HepG2 (cell line): ENCODE measurements around the gene OSGIN1. TPM values are rescaled to one million over a fixed set of nuclear protein-coding genes. Genes with fewer than 3 reads are reported as not detected.

Experiments used
- ERF ChIP-seq: IDR thresholded peaks from 2 replicates; pipeline ENCODE4 v1.6.1; 2018; ENCODE audit warnings: missing biosample characterization, missing genetic modification reagents
- KAT2B ChIP-seq: fragments of 150-350 bp; IDR thresholded peaks from 2 replicates; pipeline ENCODE4 v1.6.1; 2014; ENCODE audit warnings: low read depth, low read length, borderline replicate concordance
- MTF2 ChIP-seq: sonication (generic); formaldehyde crosslinking; IDR thresholded peaks from 2 replicates; pipeline ENCODE4 v1.5.0; 2020; ENCODE audit warnings: missing genetic modification reagents, borderline replicate concordance
- NFE2L2 ChIP-seq: fragments of 150-350 bp; IDR thresholded peaks from 2 replicates; pipeline ENCODE4 v1.6.1; 2014; ENCODE audit warnings: low read length
- NR2F2 ChIP-seq: IDR thresholded peaks from 2 replicates; pipeline ENCODE4 v1.6.1; 2012; ENCODE audit warnings: low read depth, inconsistent platforms, borderline replicate concordance
- PCBP1 ChIP-seq: fragments of 200-400 bp; formaldehyde crosslinking; IDR thresholded peaks from 2 replicates; pipeline ENCODE4 v1.6.1; 2017; ENCODE audit warnings: mild to moderate bottlenecking, low read depth, low read length, borderline replicate concordance
- POGZ ChIP-seq: sonication (generic); formaldehyde crosslinking; IDR thresholded peaks from 2 replicates; pipeline ENCODE4 v1.4.0; 2020; ENCODE audit warnings: mild to moderate bottlenecking, missing genetic modification reagents
- RARA ChIP-seq: IDR thresholded peaks from 2 replicates; pipeline ENCODE4 v1.6.1; 2016; ENCODE audit warnings: missing genetic modification reagents, missing compliant biosample characterization
- SAP130 ChIP-seq: IDR thresholded peaks from 2 replicates; pipeline ENCODE4 v1.6.1; 2016; ENCODE audit warnings: low read depth
- SOX6 ChIP-seq, 2 experiments: fragments of 450-650 bp in 1 of 2; sonication (generic) in 1 of 2; formaldehyde crosslinking in 1 of 2; IDR thresholded peaks; 2 replicates each; pipeline versions ENCODE4 v1.4.0 to v1.6.1; 2017 to 2020; ENCODE audit warnings: antibody characterized with exemption in 1 of 2, mild to moderate bottlenecking in 1 of 2, missing genetic modification reagents in 1 of 2
- SRY ChIP-seq: sonication (generic); formaldehyde crosslinking; IDR thresholded peaks from 2 replicates; pipeline ENCODE4 v1.8.0; 2022; ENCODE audit warnings: mild to moderate bottlenecking, missing genetic modification reagents
- TFAP4 ChIP-seq: sonication (generic); IDR thresholded peaks from 2 replicates; pipeline ENCODE4 v1.6.1; 2016; ENCODE audit warnings: low read depth, borderline replicate concordance
- ZKSCAN8 ChIP-seq: IDR thresholded peaks from 2 replicates; pipeline ENCODE4 v1.6.1; 2016; ENCODE audit warnings: borderline replicate concordance, missing genetic modification reagents, missing compliant biosample characterization
- ZNF121 ChIP-seq: sonication (generic); formaldehyde crosslinking; IDR thresholded peaks from 2 replicates; pipeline ENCODE4 v1.5.0; 2020; ENCODE audit warnings: mild to moderate bottlenecking, missing genetic modification reagents
- ZNF142 ChIP-seq: sonication (generic); formaldehyde crosslinking; IDR thresholded peaks from 2 replicates; pipeline ENCODE4 v1.4.0; 2020; ENCODE audit warnings: missing genetic modification reagents
- ZNF616 ChIP-seq: sonication (generic); formaldehyde crosslinking; IDR thresholded peaks from 2 replicates; pipeline ENCODE4 v1.5.0; 2020; ENCODE audit warnings: low read depth, mild to moderate bottlenecking, missing genetic modification reagents
- ZNF704 ChIP-seq: sonication (generic); formaldehyde crosslinking; IDR thresholded peaks from 2 replicates; pipeline ENCODE4 v1.8.1; 2023; ENCODE audit warnings: mild to moderate bottlenecking, inconsistent platforms, moderate library complexity, missing genetic modification reagents, borderline replicate concordance
- ZNF777 ChIP-seq: sonication (generic); formaldehyde crosslinking; IDR thresholded peaks from 2 replicates; pipeline ENCODE4 v1.4.0; 2020; ENCODE audit warnings: missing genetic modification reagents
- ZSCAN22 ChIP-seq: sonication (generic); formaldehyde crosslinking; IDR thresholded peaks from 2 replicates; pipeline ENCODE4 v1.4.0; 2020; ENCODE audit warnings: mild to moderate bottlenecking, missing genetic modification reagents
- polyA plus RNA-seq, 8 experiments: library from polyadenylated mRNA; depleted of rRNA in 3 of 8; stranded (reverse) in 7 of 8; unstranded in 1 of 8; fragments of >200 nt; fragmentation: Illumina TruSeq in 4 of 8; extraction: Trizol in 4 of 8; gene quantifications; 2 replicates each; pipeline versions ENCODE4 v1.2.1 to v1.2.3, GENCODE V29; 2011 to 2016; ENCODE audit warnings: low read depth in 4 of 8, missing spikeins in 1 of 8, mixed read lengths in 1 of 8; ENCODE audit not compliant: insufficient read depth in 1 of 8
- total RNA-seq, 5 experiments: library from RNA; depleted of rRNA; stranded (reverse); fragments of >200 nt; fragmentation: Illumina TruSeq; extraction: Trizol; gene quantifications; 2 replicates each; pipeline ENCODE4 v1.2.3, GENCODE V29; 2016; ENCODE audit warnings: low read depth in 1 of 5
- TF ChIP-seq, protein P1 (sequence below): sonication (generic); formaldehyde crosslinking; IDR thresholded peaks from 2 replicates; pipeline ENCODE4 v1.5.0; 2020; ENCODE audit warnings: missing genetic modification reagents, mild to moderate bottlenecking, borderline replicate concordance

Gene OSGIN1
- total and polyA plus RNA-seq, 2 of the 13 experiments (the other 11 are each of a cell fraction or from before 2014, with no cell fraction given): 20.5 to 27.1 TPM

DNA sequence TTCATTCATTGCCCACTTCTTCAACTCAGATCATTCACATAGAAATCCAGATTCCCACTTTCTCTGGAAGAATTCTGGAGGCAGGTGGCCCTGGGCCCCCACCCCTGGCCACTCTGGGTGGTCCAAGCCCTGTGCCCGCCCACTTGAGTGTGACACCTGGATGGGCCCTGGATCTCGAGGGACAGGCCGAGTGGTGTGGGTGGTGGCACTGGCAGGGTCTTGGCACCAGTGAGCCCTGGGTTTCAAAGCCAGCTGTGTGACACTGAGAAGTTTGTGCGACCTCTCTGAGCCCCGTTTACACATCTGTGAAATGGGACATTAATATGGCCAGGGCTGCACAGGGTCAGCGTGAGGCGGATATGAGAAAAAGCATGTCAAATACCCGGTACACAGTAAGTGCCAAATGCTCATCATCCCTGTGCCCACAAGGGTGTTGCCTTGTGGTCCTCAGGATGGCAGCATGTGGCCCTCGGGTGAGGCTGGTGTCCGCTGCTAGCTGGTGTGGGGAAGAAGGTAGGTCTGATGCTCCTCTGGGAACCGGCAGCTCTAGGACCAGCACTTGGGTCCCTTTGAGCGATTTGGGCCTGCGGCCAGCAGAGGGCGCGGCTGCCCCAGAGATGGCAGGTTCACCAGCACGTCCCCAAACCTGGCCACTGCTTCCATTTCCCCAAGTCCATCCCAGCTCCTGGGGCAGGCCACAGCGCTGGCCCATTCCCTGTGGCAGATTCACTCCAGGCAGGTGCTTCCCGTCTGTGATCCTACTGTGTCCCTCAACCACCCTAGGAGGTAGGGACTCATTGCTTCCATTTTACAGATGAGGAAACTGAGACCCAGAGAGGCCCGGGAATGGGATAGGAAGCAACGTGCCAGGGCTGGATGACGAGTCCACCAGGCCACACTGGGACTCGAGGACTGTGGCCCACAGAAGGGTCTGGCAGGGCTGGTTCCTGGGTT lies 3.6 kb downstream of the OSGIN1 start (continued):
- no peak for TF ChIP-seq NFE2L2
- TF ChIP-seq SRY (CRISPR knock-in tag): no peak
- no peak for TF ChIP-seq ZNF704 (CRISPR knock-in tag)
- no peak for TF ChIP-seq ZNF777 (CRISPR knock-in tag)
- TF ChIP-seq POGZ: no peak
- TF ChIP-seq TFAP4: no peak
- no peak for TF ChIP-seq MTF2
- no peak for TF ChIP-seq ZKSCAN8 (CRISPR knock-in tag)
- no peak for TF ChIP-seq ZNF142
- TF ChIP-seq KAT2B: no peak
- TF ChIP-seq, protein P1, sequence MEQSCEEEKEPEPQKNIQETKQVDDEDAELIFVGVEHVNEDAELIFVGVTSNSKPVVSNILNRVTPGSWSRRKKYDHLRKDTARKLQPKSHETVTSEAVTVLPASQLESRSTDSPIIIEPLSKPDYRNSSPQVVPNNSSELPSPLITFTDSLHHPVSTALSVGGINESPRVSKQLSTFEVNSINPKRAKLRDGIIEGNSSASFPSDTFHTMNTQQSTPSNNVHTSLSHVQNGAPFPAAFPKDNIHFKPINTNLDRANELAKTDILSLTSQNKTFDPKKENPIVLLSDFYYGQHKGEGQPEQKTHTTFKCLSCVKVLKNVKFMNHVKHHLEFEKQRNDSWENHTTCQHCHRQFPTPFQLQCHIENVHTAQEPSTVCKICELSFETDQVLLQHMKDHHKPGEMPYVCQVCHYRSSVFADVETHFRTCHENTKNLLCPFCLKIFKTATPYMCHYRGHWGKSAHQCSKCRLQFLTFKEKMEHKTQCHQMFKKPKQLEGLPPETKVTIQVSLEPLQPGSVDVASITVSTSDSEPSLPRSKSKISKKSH (CRISPR knock-in tag): peak; percentile 74
- TF ChIP-seq RARA (CRISPR knock-in tag): no peak
- TF ChIP-seq SOX6 (IDR thresholded peaks at IDR 0.05): no peak
- TF ChIP-seq SOX6 (CRISPR knock-in tag; IDR thresholded peaks at IDR 0.05): peak; percentile 38; the same call in 1 of the 2 replicates
- 0 out of 2 replicates have a peak, but pooled peaks have one; percentile 54 for TF ChIP-seq ZNF616 (CRISPR knock-in tag)
- TF ChIP-seq PCBP1: no peak
- no peak for TF ChIP-seq ERF (CRISPR knock-in tag)
- TF ChIP-seq SAP130 (CRISPR knock-in tag): no peak
- no peak for TF ChIP-seq ZNF121 (CRISPR knock-in tag)
- no peak for TF ChIP-seq ZSCAN22
- no peak; the same call in 1 of the 2 replicates for TF ChIP-seq NR2F2
